ENCODE data around the gene GDF3.

Gene GDF3

DNA sequence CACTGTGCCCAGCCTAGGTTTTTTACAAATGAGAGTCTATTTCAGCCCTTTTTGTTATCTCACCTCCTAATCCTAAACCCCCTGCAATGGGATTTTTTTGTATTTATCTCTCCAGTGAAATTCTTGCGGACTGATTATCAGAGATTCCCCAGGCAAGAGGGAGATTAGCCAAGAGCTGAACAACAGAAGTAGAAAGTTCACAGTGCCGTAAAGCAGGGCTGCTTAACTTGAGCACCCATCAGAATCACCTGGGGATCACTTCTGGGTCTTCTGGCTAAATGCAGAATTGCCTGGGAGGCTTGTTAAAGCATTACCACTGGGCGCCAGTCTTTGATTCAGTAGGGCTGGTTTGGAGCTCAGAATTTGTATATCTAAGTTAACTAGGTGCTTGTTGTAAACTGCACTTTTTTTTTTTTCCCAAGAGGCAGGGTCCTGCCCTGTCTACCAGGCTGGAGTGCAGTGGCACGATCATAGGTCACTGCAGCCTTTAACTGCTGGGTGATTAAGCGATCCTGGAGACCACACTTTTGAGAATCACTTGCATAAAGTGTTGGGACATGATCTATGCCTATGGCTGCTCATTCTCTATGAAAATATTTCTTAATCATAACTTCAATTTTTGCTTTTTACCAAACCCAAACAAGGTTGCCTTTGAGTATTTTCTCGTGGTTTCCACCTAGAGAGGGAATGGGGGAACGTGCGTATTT lies 14.5 kb upstream of the GDF3 start:
- no peaks in the 10 kb centered on the region for H3K36me3 ChIP-seq (ENCODE audit: control insufficient read depth in 2 of 2, insufficient read depth in 1 of 2, low read length in 2 of 2)
- no peaks in the 10 kb centered on the region for H3K4me1 ChIP-seq (ENCODE audit: control insufficient read depth, insufficient read depth, low read length)
- ChIA-PET CTCF (interaction anchor here (0.5 kb wide), 1 partner anchor 124 kb away, joined by 6 read pairs; no protein-coding TSS in a partner anchor), POLR2A (no interaction called here)
- H3K27ac ChIP-seq (ENCODE audit: extremely low read depth, low read depth, low read length) = no peak overlapping the region
- H3K9me3 ChIP-seq (ENCODE audit: control insufficient read depth, insufficient read depth, low read depth, low read length) = no peaks in the 10 kb centered on the region
- H3K4me3 ChIP-seq (ENCODE audit: low read depth, low read length) = no peak overlapping the region
- TF ChIP-seq YY1 (tag by site-specific recombination; IDR thresholded peaks at IDR 0.05) (no peak), ZNF274 (IDR thresholded peaks at IDR 0.05; ENCODE audit: low read length) (no peak), ZNF274 (tag by site-specific recombination; IDR thresholded peaks at IDR 0.05; ENCODE audit: borderline replicate concordance) (no peak), HOXC10 (CRISPR knock-in tag; IDR thresholded peaks at IDR 0.05) (no peak), ZNF2 (tag by site-specific recombination; IDR thresholded peaks at IDR 0.05) (no peak), ZNF350 (tag by site-specific recombination; IDR thresholded peaks at IDR 0.05) (no peak), YY2 (tag by site-specific recombination; IDR thresholded peaks at IDR 0.05) (no peak), ZNF768 (tag by site-specific recombination; IDR thresholded peaks at IDR 0.05) (no peak), ZNF121 (tag by site-specific recombination; IDR thresholded peaks at IDR 0.05) (no peak), ZFP37 (tag by site-specific recombination; IDR thresholded peaks at IDR 0.05) (no peak), ZNF791 (tag by site-specific recombination; IDR thresholded peaks at IDR 0.05) (no peak), ZNF561 (tag by site-specific recombination; IDR thresholded peaks at IDR 0.05; ENCODE audit: borderline replicate concordance) (no peak)
- TF ChIP-seq, protein P1, sequence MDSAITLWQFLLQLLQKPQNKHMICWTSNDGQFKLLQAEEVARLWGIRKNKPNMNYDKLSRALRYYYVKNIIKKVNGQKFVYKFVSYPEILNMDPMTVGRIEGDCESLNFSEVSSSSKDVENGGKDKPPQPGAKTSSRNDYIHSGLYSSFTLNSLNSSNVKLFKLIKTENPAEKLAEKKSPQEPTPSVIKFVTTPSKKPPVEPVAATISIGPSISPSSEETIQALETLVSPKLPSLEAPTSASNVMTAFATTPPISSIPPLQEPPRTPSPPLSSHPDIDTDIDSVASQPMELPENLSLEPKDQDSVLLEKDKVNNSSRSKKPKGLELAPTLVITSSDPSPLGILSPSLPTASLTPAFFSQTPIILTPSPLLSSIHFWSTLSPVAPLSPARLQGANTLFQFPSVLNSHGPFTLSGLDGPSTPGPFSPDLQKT (IDR thresholded peaks at IDR 0.05; ENCODE audit: borderline replicate concordance, low read depth, low read length) = no peak
- TF ChIP-seq, protein P2, sequence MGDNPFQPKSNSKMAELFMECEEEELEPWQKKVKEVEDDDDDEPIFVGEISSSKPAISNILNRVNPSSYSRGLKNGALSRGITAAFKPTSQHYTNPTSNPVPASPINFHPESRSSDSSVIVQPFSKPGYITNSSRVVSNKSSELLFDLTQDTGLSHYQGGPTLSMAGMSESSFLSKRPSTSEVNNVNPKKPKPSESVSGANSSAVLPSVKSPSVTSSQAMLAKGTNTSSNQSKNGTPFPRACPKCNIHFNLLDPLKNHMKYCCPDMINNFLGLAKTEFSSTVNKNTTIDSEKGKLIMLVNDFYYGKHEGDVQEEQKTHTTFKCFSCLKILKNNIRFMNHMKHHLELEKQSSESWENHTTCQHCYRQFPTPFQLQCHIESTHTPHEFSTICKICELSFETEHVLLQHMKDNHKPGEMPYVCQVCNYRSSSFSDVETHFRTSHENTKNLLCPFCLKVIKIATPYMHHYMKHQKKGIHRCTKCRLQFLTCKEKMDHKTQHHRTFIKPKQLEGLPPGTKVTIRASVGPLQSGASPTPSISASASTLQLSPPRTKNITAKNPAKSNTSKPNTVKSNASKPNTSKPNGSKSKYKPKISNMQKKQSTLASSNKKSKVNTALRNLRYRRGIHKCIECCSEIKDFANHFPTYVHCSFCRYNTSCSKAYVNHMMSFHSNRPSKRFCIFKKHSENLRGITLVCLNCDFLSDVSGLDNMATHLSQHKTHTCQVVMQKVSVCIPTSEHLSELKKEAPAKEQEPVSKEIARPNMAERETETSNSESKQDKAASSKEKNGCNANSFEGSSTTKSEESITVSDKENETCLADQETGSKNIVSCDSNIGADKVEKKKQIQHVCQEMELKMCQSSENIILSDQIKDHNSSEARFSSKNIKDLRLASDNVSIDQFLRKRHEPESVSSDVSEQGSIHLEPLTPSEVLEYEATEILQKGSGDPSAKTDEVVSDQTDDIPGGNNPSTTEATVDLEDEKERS (tag by site-specific recombination; IDR thresholded peaks at IDR 0.05) = no peak

DNA sequence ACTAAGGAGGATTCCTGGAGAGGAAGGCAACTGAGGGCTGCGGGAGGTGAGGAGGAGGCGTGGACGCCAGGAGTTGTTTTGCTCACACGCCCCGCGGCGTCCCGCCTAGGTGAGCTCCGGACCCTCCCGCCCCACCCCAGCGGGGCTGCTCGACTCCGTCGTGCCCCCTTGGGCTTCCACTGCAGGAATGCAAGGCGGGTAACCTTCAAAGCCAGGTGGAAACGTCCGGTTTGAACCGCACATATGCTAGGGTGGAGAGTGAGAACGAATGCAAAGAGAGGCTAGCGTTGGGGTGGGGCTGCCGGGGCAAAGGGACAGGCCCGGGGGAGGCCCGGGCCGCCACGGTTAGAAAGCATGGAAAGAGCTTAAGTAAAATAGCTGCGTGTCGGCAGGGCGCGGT lies 10.3 kb upstream of the GDF3 start:
- Histone ChIP-seq H3K36me3 (ENCODE audit: control insufficient read depth in 2 of 2, insufficient read depth in 1 of 2, low read length in 2 of 2) (no peaks in the 10 kb centered on the region), H3K27ac (ENCODE audit: extremely low read depth, low read depth, low read length) (no peak overlapping the region), H3K4me1 (ENCODE audit: control insufficient read depth, insufficient read depth, low read length) (no peaks in the 10 kb centered on the region), H3K4me3 (ENCODE audit: low read depth, low read length) (no peak overlapping the region), H3K9me3 (ENCODE audit: control insufficient read depth, insufficient read depth, low read depth, low read length) (no peaks in the 10 kb centered on the region)
- CTCF ChIA-PET = no interaction called here
- POLR2A ChIA-PET = no interaction called here
- no peak for TF ChIP-seq ZNF274 (IDR thresholded peaks at IDR 0.05; ENCODE audit: low read length)
- TF ChIP-seq ZNF274 (tag by site-specific recombination; IDR thresholded peaks at IDR 0.05; ENCODE audit: borderline replicate concordance) = no peak
- no peak for TF ChIP-seq ZBTB7A (tag by site-specific recombination; IDR thresholded peaks at IDR 0.05; ENCODE audit: low read depth)
- TF ChIP-seq ZNF112 (tag by site-specific recombination; IDR thresholded peaks at IDR 0.05) = no peak
- TF ChIP-seq IKZF3 (tag by site-specific recombination; IDR thresholded peaks at IDR 0.05) = no peak
- TF ChIP-seq, protein P3, sequence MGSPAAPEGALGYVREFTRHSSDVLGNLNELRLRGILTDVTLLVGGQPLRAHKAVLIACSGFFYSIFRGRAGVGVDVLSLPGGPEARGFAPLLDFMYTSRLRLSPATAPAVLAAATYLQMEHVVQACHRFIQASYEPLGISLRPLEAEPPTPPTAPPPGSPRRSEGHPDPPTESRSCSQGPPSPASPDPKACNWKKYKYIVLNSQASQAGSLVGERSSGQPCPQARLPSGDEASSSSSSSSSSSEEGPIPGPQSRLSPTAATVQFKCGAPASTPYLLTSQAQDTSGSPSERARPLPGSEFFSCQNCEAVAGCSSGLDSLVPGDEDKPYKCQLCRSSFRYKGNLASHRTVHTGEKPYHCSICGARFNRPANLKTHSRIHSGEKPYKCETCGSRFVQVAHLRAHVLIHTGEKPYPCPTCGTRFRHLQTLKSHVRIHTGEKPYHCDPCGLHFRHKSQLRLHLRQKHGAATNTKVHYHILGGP (tag by site-specific recombination; IDR thresholded peaks at IDR 0.05) = no peak
- TF ChIP-seq, protein P4, sequence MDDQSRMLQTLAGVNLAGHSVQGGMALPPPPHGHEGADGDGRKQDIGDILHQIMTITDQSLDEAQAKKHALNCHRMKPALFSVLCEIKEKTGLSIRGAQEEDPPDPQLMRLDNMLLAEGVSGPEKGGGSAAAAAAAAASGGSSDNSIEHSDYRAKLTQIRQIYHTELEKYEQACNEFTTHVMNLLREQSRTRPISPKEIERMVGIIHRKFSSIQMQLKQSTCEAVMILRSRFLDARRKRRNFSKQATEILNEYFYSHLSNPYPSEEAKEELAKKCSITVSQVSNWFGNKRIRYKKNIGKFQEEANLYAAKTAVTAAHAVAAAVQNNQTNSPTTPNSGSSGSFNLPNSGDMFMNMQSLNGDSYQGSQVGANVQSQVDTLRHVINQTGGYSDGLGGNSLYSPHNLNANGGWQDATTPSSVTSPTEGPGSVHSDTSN (CRISPR knock-in tag; IDR thresholded peaks at IDR 0.05) = no peak
- no peak for TF ChIP-seq HOXD13 (CRISPR knock-in tag; IDR thresholded peaks at IDR 0.05; ENCODE audit: borderline replicate concordance)
- TF ChIP-seq ZNF394 (tag by site-specific recombination; IDR thresholded peaks at IDR 0.05; ENCODE audit: borderline replicate concordance) = no peak
- no peak for TF ChIP-seq ZNF585B (tag by site-specific recombination; IDR thresholded peaks at IDR 0.05)
- no peak for TF ChIP-seq ZNF48 (tag by site-specific recombination; IDR thresholded peaks at IDR 0.05)
- no peak for TF ChIP-seq MZF1 (tag by site-specific recombination; IDR thresholded peaks at IDR 0.05; ENCODE audit: borderline replicate concordance)

Data from HEK293 (cell line).